BE2C (cell line): ENCODE results near the gene PRR16. TPM values are rescaled to one million over a fixed set of nuclear protein-coding genes. Genes with fewer than 3 reads are reported as not detected.
"Not testable (repeated sequence)": the region's sequence is repeated elsewhere in the genome, so short reads cannot be mapped to it uniquely, and the experiment has no call there.

Experiments
- DNase-seq: peaks from one replicate; pipeline ENCODE4 v3.0.0-alpha.2; 2020
- H3K27me3 ChIP-seq: fragments of 250-450 bp; sonication (Bioruptor Pico); 2 replicates; pipeline ENCODE4 v1.5.1; 2020; ENCODE audit warnings: mild to moderate bottlenecking
- H3K36me3 ChIP-seq: fragments of 250-450 bp; sonication (Bioruptor Pico); 2 replicates; pipeline ENCODE4 v1.5.1; 2020; ENCODE audit warnings: mild to moderate bottlenecking
- H3K4me1 ChIP-seq: fragments of 250-450 bp; sonication (Bioruptor Pico); 2 replicates; pipeline ENCODE4 v1.5.1; 2020
- H3K4me3 ChIP-seq: 2 replicates; pipeline ENCODE4 v1.5.1; 2011; ENCODE audit warnings: low read depth, low read length
- H3K9me3 ChIP-seq: fragments of 250-450 bp; sonication (Bioruptor Pico); 2 replicates; pipeline ENCODE4 v1.5.1; 2020
- polyA plus RNA-seq: library from polyadenylated mRNA; unstranded; fragments of >200 nt; gene quantifications from one replicate; pipeline ENCODE4 v1.2.1, GENCODE V29; 2012; ENCODE audit warnings: low read depth, missing spikeins; ENCODE audit not compliant: insufficient read length, insufficient read depth
- TF ChIP-seq, protein P1 (sequence below): IDR thresholded peaks from 2 replicates; pipeline ENCODE4 v1.5.1; 2012; ENCODE audit warnings: mild to moderate bottlenecking, low read depth, low read length

PRR16 gene
- polyA plus RNA-seq, result 1.6 TPM

DNA sequence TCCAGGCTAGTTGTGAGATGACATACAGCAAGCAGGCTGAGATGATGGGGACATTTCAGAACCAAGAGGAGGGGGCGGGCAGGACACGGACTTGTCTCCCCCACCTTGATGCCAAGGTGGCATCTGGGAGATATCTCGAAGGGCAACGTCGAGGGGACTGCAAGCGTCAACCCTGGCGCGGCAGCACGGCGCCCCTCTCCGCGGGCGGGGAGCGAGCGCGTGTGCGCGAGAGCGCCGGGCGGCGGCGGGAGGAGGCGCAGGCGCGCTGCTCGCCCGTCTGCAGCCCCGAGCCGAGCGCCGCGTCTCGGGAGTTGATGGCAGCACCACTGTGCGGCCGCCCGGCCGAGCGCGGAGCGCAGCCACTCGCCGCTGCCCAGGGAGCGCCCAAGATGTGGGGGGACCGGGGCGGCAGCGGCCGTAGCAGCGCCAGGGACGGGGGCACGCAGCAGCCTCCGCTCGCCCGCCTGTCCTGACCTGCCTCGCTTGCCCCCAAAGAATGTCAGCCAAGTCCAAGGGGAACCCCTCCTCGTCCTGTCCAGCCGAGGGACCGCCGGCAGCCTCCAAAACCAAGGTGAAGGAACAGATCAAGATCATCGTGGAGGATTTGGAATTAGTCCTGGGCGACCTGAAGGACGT is at the start of gene PRR16:
Gene PRR16 (plus strand): TSS at position 310 of the 636 bp plus-strand sequence.
- Histone ChIP-seq H3K9me3 (no peaks in the 10 kb centered on the region), H3K4me3 (peak within 1 kb of the TSS; percentile 80), H3K36me3 (no peaks in the 10 kb centered on the region), H3K27me3 (no peaks in the 10 kb centered on the region), H3K4me1 (peaks cover 9% of the 10 kb centered on the region)
- DNase-seq, result peak; percentile 83
- TF ChIP-seq, protein P1, sequence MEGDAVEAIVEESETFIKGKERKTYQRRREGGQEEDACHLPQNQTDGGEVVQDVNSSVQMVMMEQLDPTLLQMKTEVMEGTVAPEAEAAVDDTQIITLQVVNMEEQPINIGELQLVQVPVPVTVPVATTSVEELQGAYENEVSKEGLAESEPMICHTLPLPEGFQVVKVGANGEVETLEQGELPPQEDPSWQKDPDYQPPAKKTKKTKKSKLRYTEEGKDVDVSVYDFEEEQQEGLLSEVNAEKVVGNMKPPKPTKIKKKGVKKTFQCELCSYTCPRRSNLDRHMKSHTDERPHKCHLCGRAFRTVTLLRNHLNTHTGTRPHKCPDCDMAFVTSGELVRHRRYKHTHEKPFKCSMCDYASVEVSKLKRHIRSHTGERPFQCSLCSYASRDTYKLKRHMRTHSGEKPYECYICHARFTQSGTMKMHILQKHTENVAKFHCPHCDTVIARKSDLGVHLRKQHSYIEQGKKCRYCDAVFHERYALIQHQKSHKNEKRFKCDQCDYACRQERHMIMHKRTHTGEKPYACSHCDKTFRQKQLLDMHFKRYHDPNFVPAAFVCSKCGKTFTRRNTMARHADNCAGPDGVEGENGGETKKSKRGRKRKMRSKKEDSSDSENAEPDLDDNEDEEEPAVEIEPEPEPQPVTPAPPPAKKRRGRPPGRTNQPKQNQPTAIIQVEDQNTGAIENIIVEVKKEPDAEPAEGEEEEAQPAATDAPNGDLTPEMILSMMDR, result no peak

DNA sequence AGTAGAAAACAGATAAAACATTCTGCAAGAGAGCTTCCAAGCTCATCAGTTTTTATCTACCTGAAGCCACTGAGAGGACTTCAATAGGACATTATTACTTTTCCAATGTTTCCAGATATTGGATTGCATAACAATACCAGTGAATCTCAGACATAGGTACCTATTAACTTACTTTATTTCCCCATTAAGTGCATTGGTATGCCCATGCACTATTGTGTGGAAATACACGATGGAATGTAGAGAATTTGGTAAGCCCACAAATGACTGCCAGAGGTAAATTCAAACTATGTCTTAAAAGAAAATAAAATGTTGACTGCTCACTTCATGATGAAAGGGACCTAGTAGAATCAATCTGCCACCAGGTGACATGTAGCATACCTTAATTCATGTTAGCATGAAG is 48.1 kb upstream of the PRR16 start:
- TF ChIP-seq, protein P1, result no peak
- no peak for DNase-seq

DNA sequence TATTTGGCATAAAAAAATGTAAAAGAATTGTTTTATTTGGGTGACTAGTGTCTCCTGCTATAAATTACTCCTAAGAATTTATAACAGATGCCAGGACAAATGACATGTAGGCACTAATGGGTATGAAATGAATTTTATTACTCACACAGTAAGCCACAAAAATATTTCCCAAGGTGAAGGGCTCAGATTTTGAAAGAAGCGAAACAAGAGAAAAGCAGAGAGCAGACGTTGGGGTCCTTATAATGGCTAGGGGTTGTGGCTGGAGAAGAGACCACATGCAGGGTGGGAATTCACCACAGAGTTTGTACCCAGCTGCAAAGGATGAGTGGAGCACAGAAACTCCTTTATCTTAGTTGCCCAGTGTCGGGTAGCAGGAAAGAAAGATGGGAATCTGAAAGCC is 45.0 kb upstream of the PRR16 start:
- TF ChIP-seq, protein P1, result no peak
- H3K9me3 ChIP-seq, result no peaks in the 10 kb centered on the region
- no peaks in the 10 kb centered on the region for H3K4me1 ChIP-seq
- no peaks in the 10 kb centered on the region for H3K36me3 ChIP-seq
- DNase-seq, result no peak
- no peaks in the 10 kb centered on the region for H3K27me3 ChIP-seq
- H3K4me3 ChIP-seq, result no peak overlapping the region

More for the DNA sequence above, 48.1 kb upstream of the PRR16 start:
- H3K4me3 ChIP-seq, result no peak overlapping the region
- H3K9me3 ChIP-seq, result no peaks in the 10 kb centered on the region
- H3K36me3 ChIP-seq, result no peaks in the 10 kb centered on the region
- no peaks in the 10 kb centered on the region for H3K27me3 ChIP-seq
- no peaks in the 10 kb centered on the region for H3K4me1 ChIP-seq

DNA sequence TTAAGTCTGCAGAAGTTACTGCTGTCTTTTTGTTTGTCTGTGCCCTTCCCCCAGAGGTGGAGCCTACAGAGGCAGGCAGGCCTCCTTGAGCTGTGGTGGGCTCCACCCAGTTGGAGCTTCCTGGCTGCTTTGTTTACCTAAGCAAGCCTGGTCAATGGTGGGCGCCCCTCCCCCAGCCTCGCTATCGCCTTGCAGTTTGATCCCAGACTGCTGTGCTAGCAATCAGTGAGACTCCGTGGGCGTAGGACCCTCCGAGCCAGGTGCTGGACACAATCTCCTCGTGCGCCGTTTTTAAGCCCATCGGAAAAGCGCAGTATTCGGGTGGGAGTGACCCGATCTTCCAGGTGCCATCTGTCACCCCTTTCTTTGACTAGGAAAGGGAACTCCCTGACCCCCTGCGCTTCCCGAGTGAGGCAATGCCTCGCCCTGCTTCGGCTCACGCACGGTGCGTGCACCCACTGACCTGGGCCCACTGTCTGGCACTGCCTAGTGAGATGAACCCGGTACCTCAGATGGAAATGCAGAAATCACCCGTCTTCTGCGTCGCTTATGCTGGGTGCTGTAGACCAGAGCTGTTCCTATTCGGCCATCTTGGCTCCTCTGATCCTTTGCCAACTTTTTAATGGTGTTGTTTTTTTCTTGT is 37.3 kb upstream of the PRR16 start:
- not testable (repeated sequence) for H3K9me3 ChIP-seq, H3K36me3 ChIP-seq, DNase-seq, H3K27me3 ChIP-seq, H3K4me3 ChIP-seq, H3K4me1 ChIP-seq

DNA sequence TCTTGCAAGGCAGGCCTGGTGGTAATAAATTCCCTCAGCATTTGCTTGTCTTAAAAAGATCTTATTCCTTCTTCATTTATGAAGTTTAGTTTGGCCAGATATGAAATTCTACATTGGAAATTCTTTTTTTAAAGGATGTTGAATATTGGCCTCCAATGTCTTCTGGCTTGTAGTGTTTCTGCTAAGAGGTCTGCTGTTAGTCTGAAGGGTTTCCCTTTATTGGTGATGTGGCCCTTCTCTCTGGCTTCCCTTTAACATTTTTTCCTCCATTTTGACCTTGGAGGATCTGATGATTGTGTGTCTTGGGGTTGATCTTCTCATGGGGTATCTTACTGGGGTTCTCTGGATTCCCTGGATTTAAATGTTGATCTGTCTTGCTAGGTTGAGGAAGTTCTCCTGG is 33.5 kb upstream of the PRR16 start:
- Histone ChIP-seq H3K27me3 (no peaks in the 10 kb centered on the region), H3K9me3 (no peaks in the 10 kb centered on the region; the same call in 1 of the 2 replicates), H3K4me3 (no peak overlapping the region), H3K4me1 (no peaks in the 10 kb centered on the region), H3K36me3 (no peaks in the 10 kb centered on the region)
- TF ChIP-seq, protein P1, result no peak
- DNase-seq, result no peak

DNA sequence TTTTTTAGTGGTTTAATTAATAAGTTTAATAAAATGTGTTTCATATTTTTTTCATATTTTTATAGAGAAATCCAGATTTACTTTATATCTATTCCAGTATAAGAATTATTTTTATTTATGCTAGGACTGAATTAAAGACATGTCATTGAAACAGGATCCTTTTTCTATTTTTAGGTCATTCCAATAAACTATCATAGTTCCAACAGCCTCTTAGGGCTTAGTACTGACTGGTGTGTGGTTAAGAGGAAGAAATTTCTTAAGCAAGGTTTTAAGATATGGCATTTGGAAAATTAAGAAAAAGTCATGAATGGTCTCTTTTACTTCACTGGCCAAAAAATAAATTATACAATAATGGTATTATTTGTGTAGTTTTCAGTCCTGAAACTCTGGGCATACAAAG is 31.2 kb upstream of the PRR16 start:
- DNase-seq, result no peak
- Histone ChIP-seq H3K4me1 (no peaks in the 10 kb centered on the region), H3K4me3 (no peak overlapping the region), H3K9me3 (no peaks in the 10 kb centered on the region; the same call in 1 of the 2 replicates), H3K27me3 (no peaks in the 10 kb centered on the region), H3K36me3 (no peaks in the 10 kb centered on the region)
- TF ChIP-seq, protein P1, result no peak
